GM12892 (cell line): ENCODE results near the gene OXA1L.
A peak's percentile ranks its signal among the peaks of the same experiment; 100 is the strongest.
"Not testable (repeated sequence)": the region's sequence is repeated elsewhere in the genome, so short reads cannot be mapped to it uniquely, and the experiment has no call there.

Experiments used
- DNase-seq: peaks from one replicate; pipeline ENCODE4 v3.0.0; 2011; ENCODE audit not compliant: insufficient read length
- FAIRE-seq: peaks from 2 replicates; lab custom pipeline; 2011; peaks lifted over from hg19 to GRCh38; lab: Jason Lieb, UNC
- POLR2A ChIP-seq: IDR thresholded peaks from 2 replicates; pipeline ENCODE4 v1.6.1; 2011; ENCODE audit warnings: low read depth, low read length, control low read depth
- POLR2AphosphoS5 ChIP-seq: IDR thresholded peaks from 2 replicates; pipeline ENCODE4 v1.6.1; 2011; ENCODE audit warnings: low read depth, low read length, control low read depth
- TAF1 ChIP-seq: IDR thresholded peaks from 2 replicates; pipeline ENCODE4 v1.6.1; 2011; ENCODE audit warnings: low read depth, mild to moderate bottlenecking, control low read depth, low read length, borderline replicate concordance

OXA1L gene

GRCh38 chr14:22793976-22794375, 27.5 kb downstream of the OXA1L start:
- no peak for TF ChIP-seq POLR2AphosphoS5
- no peak for TF ChIP-seq POLR2A
- no peak for TF ChIP-seq TAF1
- FAIRE-seq (no peak), DNase-seq (no peak)

DNA sequence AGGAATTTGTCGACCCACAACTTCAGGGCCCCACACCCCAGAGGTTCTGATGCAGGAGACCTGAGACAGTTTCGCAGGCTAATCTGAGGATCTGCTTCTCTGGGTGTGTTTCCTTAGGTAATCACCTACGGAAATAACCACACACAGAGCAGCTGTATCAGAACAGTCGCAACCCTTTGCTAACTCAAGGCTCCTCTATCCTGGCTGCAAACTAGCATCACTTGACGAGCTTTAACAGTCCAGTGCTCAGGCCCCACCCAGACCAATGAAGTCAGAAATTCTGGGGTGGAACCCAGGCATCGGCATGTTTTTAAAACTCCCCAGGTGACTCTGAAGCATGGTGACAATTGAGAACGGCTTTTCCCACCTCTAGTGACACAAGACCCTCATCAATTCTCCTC, 28.1 kb downstream of the OXA1L start:
- peak; percentile 81 for FAIRE-seq
- DNase-seq = no peak

DNA sequence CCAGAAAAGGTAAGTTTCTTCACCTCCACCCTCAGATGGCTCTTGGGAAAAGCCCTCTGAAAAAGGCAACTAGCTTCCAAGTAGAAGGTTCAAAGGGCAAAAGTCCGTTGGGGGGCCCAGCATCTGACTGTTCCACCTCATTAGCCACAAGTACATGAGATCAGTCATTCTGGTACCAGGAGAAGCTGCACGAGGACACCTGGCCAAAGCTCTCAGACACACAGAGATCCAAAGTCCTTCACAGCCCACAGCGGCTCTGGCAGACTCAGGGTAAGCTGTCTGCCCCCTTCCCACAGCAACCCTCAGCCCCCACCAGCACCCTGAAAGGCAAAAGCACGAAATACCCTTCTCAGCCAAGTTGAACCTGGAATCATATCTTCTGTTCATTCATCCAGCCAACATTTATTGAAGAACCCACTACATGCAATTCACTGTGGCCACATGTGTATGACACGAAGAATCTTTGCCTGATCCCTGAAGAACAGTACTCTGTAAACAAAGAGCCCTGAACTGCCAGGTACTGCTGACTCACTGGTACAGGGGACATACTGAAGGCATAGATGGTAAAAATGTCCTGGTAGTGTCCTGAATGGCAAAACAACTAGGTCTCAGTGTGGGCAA, 29.7 kb downstream of the OXA1L start:
- peak; percentile 81 for FAIRE-seq
- peak; percentile 81 for TF ChIP-seq POLR2AphosphoS5
- 0 out of 2 replicates have a peak, but pooled peaks have one; percentile 38 for TF ChIP-seq TAF1
- TF ChIP-seq POLR2A = peak; percentile 70
- no peak for DNase-seq

More for the DNA sequence above, 28.1 kb downstream of the OXA1L start:
- no peak for TF ChIP-seq TAF1
- 0 out of 2 replicates have a peak, but pooled peaks have one; percentile 54 for TF ChIP-seq POLR2AphosphoS5
- TF ChIP-seq POLR2A = peak; percentile 41; the same call in 1 of the 2 replicates

- FAIRE-seq (peak; percentile 9), DNase-seq (no peak)
- TF ChIP-seq POLR2A (no peak), TAF1 (no peak), POLR2AphosphoS5 (no peak)
Measured at GRCh38 chr14:22797017-22797917, 30.8 kb downstream of the OXA1L start.

GRCh38 chr14:22798528-22798927, 32.0 kb downstream of the OXA1L start:
- DNase-seq (no peak), FAIRE-seq (no peak)
- no peak for TF ChIP-seq TAF1
- TF ChIP-seq POLR2AphosphoS5 = no peak

- TF ChIP-seq POLR2A (no peak), TAF1 (no peak), POLR2AphosphoS5 (no peak)
- DNase-seq (no peak), FAIRE-seq (no peak)
Measured at GRCh38 chr14:22800346-22800745, 33.9 kb downstream of the OXA1L start.

GRCh38 chr14:22801716-22802115, 35.2 kb downstream of the OXA1L start:
- peak; percentile 5 for FAIRE-seq

DNA sequence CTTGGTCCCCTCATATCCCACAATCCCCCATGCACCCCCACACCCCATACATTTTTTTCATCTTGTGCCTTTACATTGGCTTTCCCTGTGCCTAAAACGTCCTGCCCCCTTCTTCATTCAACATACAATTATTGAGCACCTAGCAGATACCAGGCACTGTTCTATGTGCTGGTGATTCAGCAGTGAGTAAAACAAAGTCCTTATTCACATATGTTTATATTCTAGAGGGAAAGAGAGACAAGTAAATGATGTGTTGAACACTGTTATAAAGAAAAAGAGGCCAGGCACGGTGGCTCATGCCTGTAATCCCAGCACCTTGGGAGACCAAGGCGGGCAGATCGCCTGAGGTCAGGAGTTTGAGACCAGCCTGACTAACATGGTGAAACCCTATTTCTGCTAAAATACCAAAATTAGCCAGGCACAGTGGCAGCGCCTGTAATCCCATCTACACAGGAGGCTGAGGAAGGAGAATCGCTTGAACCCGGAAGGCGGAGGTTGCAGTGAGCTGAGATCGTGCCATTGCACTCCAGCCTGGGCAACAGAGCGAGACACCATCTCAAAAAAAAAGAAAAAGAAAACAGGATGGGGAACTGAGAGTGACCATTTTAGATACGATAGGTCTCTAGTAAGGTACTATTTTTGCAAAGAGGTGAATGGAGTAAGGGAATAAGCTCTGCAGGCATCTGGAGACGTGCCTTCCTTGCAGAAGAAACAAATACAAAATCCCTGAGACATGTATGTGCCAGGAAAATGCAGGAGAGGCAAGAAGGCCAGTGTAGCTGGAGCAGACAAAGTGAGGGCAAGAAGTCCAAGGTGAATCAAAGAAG, 36.6 kb downstream of the OXA1L start:
- FAIRE-seq (no peak), DNase-seq (no peak)
- no peak for TF ChIP-seq POLR2AphosphoS5
- no peak for TF ChIP-seq TAF1
- no peak; the same call in 1 of the 2 replicates for TF ChIP-seq POLR2A

More at GRCh38 chr14:22801716-22802115, 35.2 kb downstream of the OXA1L start:
- DNase-seq = no peak
- TF ChIP-seq POLR2AphosphoS5 = no peak
- TF ChIP-seq POLR2A = no peak
- TF ChIP-seq TAF1 = no peak

DNA sequence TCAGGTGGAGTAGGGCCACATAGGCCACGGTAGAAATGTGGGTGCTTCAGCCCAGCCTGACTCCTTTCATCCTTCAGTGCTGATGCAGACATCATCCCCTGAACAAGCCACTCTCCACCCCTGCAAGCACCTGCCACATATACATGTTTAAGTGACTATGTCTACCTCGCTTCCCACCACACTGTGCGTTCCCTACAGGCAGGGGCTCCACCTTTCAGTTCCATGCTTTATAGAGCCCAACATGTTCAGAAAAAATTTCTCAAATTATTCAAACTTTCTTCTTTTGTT, 37.1 kb downstream of the OXA1L start:
- TF ChIP-seq TAF1 = no peak
- 0 out of 2 replicates have a peak, but pooled peaks have one; percentile 37 for TF ChIP-seq POLR2A
- 0 out of 2 replicates have a peak, but pooled peaks have one; percentile 49 for TF ChIP-seq POLR2AphosphoS5
- DNase-seq (no peak), FAIRE-seq (peak; percentile 89)

GRCh38 chr14:22805235-22805634, 38.7 kb downstream of the OXA1L start:
- not testable (repeated sequence) for DNase-seq, FAIRE-seq
